ENCODE measurements around the gene SELENOS.

DNA sequence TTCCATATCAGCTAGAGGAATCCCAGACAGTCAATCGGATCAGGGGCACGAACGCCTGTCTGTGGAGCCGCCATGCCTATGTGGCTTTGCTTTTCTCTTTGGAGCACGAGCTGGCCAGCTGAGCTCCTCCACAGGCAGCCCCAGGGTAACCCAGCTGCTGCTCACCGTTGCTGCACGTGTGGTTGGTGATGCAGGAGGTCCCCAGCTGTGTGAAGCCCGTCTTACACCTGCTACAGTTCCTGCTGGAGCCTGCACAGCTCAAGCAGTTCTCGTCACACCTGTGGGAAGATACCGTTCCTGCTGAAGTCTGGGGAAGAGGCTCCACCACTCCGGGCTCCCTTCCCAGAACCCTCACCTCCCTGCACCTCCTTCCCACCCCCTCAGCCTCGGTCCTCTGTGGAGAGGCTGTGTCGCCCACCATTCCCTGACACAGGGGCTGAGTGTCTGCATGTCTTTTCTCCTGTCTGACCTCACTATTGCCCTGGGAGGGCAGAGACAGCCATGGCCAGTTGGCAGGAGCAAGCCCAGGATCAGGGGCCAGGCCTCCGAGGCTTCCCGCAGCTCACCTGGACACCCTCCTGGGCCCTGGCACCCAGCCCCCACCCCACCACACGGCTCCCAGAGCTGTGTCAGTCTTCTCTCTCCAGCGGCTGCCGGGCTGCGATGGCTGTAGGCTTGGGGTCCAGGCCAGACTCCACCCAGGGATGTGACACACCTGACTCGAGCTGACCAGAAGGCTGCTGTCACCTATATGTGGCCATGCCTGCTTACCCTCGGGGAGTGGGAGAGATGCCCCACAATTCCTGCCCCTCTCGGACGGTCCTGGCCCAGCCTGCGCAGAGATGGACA lies 30.0 kb upstream of the SELENOS start:
- TF ChIP-seq, protein P1, sequence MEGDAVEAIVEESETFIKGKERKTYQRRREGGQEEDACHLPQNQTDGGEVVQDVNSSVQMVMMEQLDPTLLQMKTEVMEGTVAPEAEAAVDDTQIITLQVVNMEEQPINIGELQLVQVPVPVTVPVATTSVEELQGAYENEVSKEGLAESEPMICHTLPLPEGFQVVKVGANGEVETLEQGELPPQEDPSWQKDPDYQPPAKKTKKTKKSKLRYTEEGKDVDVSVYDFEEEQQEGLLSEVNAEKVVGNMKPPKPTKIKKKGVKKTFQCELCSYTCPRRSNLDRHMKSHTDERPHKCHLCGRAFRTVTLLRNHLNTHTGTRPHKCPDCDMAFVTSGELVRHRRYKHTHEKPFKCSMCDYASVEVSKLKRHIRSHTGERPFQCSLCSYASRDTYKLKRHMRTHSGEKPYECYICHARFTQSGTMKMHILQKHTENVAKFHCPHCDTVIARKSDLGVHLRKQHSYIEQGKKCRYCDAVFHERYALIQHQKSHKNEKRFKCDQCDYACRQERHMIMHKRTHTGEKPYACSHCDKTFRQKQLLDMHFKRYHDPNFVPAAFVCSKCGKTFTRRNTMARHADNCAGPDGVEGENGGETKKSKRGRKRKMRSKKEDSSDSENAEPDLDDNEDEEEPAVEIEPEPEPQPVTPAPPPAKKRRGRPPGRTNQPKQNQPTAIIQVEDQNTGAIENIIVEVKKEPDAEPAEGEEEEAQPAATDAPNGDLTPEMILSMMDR (IDR thresholded peaks at IDR 0.05; ENCODE audit: low read length): no peak
- TF ChIP-seq EZH2 (optimal IDR thresholded peaks at IDR 0.05; ENCODE audit: low read depth, low read length) (no peak), EZH2phosphoT487 (IDR thresholded peaks at IDR 0.05; ENCODE audit: low read length) (no peak)
